Measurements from ENCODE around the gene GPAT3.
"Not testable (repeated sequence)": the region's sequence is repeated elsewhere in the genome, so short reads cannot be mapped to it uniquely, and the experiment has no call there.

GPAT3 gene

GRCh38 chr4:83605210-83605609 lies 69.3 kb downstream of the GPAT3 start:
- no peak for DNase-seq

GRCh38 chr4:83605744-83606172 lies 69.8 kb downstream of the GPAT3 start:
- DNase-seq, result no peak

GRCh38 chr4:83606460-83606859 lies 70.6 kb downstream of the GPAT3 start:
- DNase-seq, result no peak

DNA sequence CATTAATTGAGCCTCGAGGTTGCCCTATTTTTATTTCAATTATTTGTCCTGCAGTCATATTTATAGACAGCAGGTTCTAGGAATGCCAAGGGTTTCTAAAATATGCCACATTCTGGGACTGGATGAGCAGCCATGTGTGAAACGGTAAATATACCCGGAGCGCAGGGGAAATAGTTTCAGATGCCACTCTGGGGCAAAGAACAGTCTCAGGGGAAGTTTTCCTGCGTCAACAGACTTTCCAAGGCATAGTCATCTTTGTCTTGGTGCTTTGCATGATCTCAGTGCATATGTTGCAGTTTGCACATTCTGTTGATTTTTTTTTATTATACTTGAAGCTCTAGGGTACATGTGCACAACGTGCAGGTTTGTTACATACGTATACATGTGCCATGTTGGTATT lies 71.0 kb downstream of the GPAT3 start:
- no peak for DNase-seq

DNA sequence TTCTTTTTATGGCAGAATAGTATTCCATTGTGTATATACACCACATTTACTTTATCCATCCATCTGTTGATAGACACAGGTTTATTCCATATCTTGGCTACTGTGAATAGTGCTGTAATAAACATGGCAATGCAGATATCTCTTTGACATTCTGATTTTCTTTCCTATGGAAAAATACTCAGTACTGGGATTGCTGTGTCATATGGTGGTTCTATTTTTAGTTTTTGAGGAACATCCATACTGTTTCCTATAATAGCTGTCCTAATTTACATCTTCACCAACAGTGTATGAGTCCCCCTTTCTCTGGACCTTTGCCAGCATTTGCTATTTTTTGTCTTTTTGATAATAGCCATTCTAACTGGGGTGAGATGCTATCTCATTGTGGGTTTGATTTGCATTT lies 73.5 kb downstream of the GPAT3 start:
- peak in 2 of 4 experiments; percentile 18 to 28 for DNase-seq

DNA sequence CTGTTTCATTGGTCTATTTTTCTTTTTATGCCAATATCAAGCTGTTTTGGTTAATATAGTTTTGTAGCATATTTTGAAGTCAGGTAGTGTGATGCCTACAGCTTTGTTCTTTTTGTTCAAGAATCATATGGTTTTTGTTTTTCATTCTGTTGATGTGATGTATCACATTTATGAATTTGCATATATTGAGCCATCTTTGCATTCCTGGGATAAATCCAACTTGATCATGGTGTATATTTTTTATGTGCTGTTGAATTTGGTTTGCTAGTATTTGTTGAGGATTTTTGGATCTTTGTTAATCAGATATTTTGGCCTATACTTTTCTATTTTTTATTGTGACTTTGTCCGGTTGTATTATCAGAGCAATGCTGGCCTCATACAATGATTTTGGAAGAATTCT lies 74.8 kb downstream of the GPAT3 start:
- no peak for DNase-seq

GRCh38 chr4:83613023-83613422 lies 77.1 kb downstream of the GPAT3 start:
- DNase-seq, result no peak

DNA sequence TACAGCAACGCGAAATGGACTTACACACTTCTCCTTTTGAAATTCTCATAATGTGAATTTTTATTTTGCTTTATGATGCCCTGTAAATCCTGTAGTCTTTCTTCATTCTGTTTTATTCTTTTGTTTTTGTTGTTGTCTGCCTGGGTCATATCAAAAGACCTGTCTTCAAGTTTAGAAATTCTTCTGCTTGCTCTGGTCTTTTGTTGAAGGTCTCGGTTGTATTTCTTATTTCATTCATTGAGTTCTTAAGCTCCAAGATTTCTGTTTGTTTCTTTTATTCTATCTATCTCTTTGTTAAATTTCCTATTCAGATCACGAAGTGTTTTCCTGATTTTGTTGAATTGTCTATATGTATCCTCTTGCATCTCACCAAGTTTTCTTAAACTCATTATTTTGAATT lies 78.1 kb downstream of the GPAT3 start:
- DNase-seq, result no peak

DNA sequence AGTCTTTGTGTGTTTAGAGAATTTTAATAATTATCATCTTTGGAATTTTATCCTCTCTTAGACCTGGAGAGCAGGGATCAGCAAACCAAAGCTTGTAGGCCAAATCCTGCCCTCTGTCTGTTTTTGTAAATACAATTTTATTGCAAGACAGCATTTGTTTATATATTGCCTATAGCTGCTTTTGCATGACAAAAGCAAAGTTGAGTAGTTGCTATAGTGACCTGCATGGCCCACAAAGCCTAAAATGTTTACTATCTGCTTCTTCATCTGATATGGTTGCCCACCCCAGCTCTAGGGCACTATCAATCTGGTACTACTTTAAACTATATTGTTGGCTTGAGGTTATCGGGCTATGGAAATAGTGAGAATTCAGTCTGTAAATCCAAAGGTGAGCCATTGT lies 80.3 kb downstream of the GPAT3 start:
- DNase-seq, result no peak

- DNase-seq, result no peak
These were observed 81.6 kb downstream of the GPAT3 start for GRCh38 chr4:83617371-83618035.

GRCh38 chr4:83618431-83618830 lies 82.5 kb downstream of the GPAT3 start:
- no peak for DNase-seq

- peak; percentile 68 to 86 (median 80) for DNase-seq
These were observed 83.2 kb downstream of the GPAT3 start for GRCh38 chr4:83618991-83619645.

GRCh38 chr4:83622127-83622526 lies 86.2 kb downstream of the GPAT3 start:
- DNase-seq, result not testable (repeated sequence)

DNA sequence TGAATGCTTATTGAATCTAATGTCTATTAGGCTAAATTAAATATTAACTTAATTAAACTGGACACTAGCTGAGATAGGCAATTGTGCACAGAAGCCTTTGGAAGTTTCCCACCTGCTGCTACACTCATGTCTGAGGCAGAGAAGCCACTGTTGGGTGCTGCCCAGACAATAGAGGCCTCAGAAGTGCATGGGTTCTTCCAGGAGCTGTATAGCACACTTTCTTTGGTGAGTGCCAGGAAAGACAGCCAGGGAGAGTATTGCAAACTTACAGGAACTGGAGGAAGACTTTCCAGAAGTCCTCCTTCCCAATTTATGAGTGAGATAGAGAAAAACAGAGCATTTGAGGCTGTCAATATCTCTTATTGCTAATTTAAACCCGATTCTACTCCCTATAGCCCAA lies 89.9 kb downstream of the GPAT3 start:
- DNase-seq, result no peak

- DNase-seq, result no peak
These were observed 90.4 kb downstream of the GPAT3 start for GRCh38 chr4:83626245-83626836.

GRCh38 chr4:83629945-83630721 lies 94.2 kb downstream of the GPAT3 start:
- peak; percentile 69 to 85 (median 82) for DNase-seq

DNA sequence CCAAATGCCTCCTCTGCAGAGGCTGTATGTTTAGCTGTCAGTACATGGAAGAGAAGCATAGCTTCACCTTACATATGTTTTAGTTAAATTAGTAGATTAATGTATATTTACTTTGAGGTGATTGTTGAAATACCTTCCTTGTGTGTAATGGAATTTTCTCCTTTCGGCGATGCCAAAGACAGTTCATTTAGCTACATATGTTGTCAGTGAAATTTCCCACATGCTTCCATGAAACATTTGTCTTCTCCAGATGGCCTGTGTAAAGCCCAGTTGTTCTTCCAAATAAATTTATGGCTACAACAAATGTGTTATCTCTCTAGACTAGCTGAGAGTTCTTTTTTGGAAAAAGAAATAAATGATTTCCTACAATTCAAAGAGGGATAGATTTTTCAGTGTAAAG lies 95.2 kb downstream of the GPAT3 start:
- no peak for DNase-seq

DNA sequence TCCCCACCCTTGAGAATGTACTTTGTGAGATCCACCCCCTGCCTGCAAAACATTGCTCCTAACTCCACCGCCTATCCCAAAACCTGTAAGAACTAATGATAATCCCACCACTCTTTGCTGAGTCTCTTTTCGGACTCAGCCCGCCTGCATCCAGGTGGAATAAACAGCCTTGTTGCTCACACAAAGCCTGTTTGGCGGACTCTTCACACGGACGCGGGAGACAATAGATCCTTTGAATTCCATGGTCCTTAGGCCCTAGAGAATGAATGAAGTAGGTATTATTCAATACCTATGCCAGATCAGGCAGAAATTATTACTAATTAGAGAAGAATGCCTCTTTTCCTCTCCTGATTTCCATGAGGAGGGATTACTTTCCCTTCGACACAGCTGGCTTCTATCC lies 101.0 kb downstream of the GPAT3 start:
- DNase-seq, result no peak

DNA sequence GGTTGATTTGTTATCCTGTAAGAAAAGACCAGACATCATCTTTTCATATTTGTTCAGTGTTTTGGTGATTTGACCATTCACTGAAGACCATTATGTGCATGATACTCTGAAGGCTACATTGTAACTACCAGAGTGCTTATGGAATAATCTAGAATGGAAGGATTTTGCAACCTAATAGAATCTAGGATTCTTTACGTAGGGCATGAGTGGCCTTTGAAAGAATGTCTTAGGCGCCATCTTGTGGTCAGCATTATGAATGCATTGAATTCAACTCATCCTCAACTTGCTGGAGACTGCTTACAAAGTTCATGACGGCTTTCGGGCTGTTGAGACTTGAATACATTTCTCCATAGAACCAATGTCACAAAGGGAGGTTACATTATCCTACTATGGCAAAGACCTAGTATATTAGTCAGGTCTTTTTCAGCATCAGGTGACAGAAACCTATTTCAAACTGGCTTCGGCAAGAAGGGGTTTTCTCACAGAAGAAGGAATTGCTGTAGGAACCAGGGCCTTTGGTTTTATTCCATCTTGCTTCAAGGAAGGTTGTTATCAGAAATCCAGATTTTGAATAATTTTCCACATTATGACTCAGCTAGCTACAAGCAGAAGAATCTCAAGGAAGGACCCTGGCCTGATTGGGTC lies 104.1 kb downstream of the GPAT3 start:
- DNase-seq, result peak; percentile 75 to 89 (median 86)

GRCh38 chr4:83643036-83643435 lies 107.1 kb downstream of the GPAT3 start:
- no peak for DNase-seq

GRCh38 chr4:83644677-83645659 lies 109.1 kb downstream of the GPAT3 start:
- DNase-seq, result peak; percentile 61 to 80 (median 74)

Data from suppressor macrophage (primary cell).